Measurements from ENCODE around the gene DHX35. TPM values are rescaled to one million over a fixed set of nuclear protein-coding genes. Genes with fewer than 3 reads are reported as not detected.

DHX35 gene
- total and polyA plus RNA-seq, 2 of the 8 experiments (the other 6 are each of a cell fraction or from before 2014, with no cell fraction given), result 21.9 to 27.7 TPM

- H3K18ac ChIP-seq (ENCODE audit: extremely low read depth, low read length), result no peak overlapping the region
- WGBS, 2 experiments (ENCODE audit: extremely low coverage in 1 of 2, insufficient coverage in 1 of 2, insufficient read length in 1 of 2, insufficient replicate concordance in 2 of 2, low coverage in 1 of 2, low lambda C conversion rate in 2 of 2, missing lambda C conversion rate in 1 of 2), result 98% methylated on average over 5 of the region's 5 CpGs; no CpG with 5 or more reads in 1 of the 2 experiments
- no peak overlapping the region for H3K56ac ChIP-seq (replicated peaks; ENCODE audit: insufficient read length, low read depth, low read length)
- no peak overlapping the region for H3K4me3 ChIP-seq (ENCODE audit: extremely low read depth in 1 of 4, insufficient read depth in 2 of 4, low read depth in 3 of 4, low read length in 4 of 4)
- no peak overlapping the region for H2BK5ac ChIP-seq (ENCODE audit: low read depth, low read length)
- ChIA-PET CTCF (ENCODE audit: partially characterized antibody) (interaction anchor here (1.0 to 1.5 kb wide), 6 partner anchors 8 to 26 kb away, joined by 3 to 4 read pairs (median 4); partner anchors contain the start of genes DHX35 and FAM83D), POLR2A (ENCODE audit: partially characterized antibody) (interaction anchor here (1.1 to 7.9 kb wide), 2 partner anchors 8 to 18 kb away, joined by 3 to 57 read pairs; partner anchors contain the start of gene FAM83D)
- H3K27me3 ChIP-seq (replicated peaks in 1 of 4; ENCODE audit: control insufficient read depth in 3 of 4, extremely low read depth in 1 of 4, insufficient read depth in 3 of 4, low read length in 3 of 4), result no peaks in the 10 kb centered on the region
- H4K20me1 ChIP-seq (replicated peaks in 1 of 2; ENCODE audit: control insufficient read depth in 1 of 2, insufficient read depth in 2 of 2, low read length in 2 of 2), result peaks cover 24 to 34% of the 10 kb centered on the region in 2 experiments
- DNase-seq (ENCODE audit: low read depth in 1 of 2, low spot score in 2 of 2), result no peak
- no peak overlapping the region for H2AFZ ChIP-seq (ENCODE audit: low read length)
- H4K5ac ChIP-seq (ENCODE audit: insufficient read length, low read depth, low read length), result no peak overlapping the region
- H2BK120ac ChIP-seq (replicated peaks; ENCODE audit: low read depth, low read length), result no peak overlapping the region
- H3K4ac ChIP-seq (replicated peaks; ENCODE audit: insufficient read length, low read depth, low read length), result no peak overlapping the region
- no peaks in the 10 kb centered on the region for H3K23me2 ChIP-seq (ENCODE audit: low read depth, low read length)
- H4K8ac ChIP-seq (ENCODE audit: extremely low read depth, insufficient read depth, low read length), result no peak overlapping the region
- H2AK5ac ChIP-seq (ENCODE audit: low read depth, low read length), result no peak overlapping the region
- no peak overlapping the region for H3K9ac ChIP-seq (replicated peaks in 1 of 4; ENCODE audit: extremely low read depth in 1 of 4, low read depth in 3 of 4, low read length in 3 of 4)
- H2BK12ac ChIP-seq (ENCODE audit: low read depth, low read length), result no peak overlapping the region
- peaks cover 0 to 6% (median 2%) of the 10 kb centered on the region in 4 experiments; a peak in 4 of 7 replicates for H3K4me1 ChIP-seq (replicated peaks in 1 of 4; ENCODE audit: control insufficient read depth in 3 of 4, insufficient read depth in 4 of 4, low read length in 3 of 4)
- no peak overlapping the region for H3K27ac ChIP-seq (ENCODE audit: low read depth, low read length)
- H3K79me1 ChIP-seq (ENCODE audit: low read depth, low read length), result peaks cover 36% of the 10 kb centered on the region
- no peak overlapping the region for H3K14ac ChIP-seq (ENCODE audit: insufficient read length)
- FAIRE-seq, result no peak
- H3K79me2 ChIP-seq (ENCODE audit: control insufficient read depth in 1 of 2, insufficient read depth in 2 of 2, low read length in 2 of 2), result peaks cover 37 to 99% of the 10 kb centered on the region in 2 experiments
- H2BK20ac ChIP-seq (ENCODE audit: low read length), result no peak overlapping the region
- no peak overlapping the region for H4K91ac ChIP-seq (replicated peaks; ENCODE audit: insufficient read length, low read length)
- H3K4me2 ChIP-seq (ENCODE audit: insufficient read depth in 1 of 2, low read depth in 2 of 2, low read length in 2 of 2), result no peak overlapping the region
- H3K36me3 ChIP-seq (ENCODE audit: control insufficient read depth in 2 of 4, insufficient read depth in 4 of 4, low read length in 3 of 4), result peaks cover 2 to 20% (median 6%) of the 10 kb centered on the region in 4 experiments; a peak in 4 of 8 replicates
- no peaks in the 10 kb centered on the region for H3K9me3 ChIP-seq (ENCODE audit: insufficient read depth in 2 of 2, low read depth in 1 of 2, low read length in 1 of 2)
- no peak overlapping the region for H3K23ac ChIP-seq (ENCODE audit: insufficient read length)
- H2BK15ac ChIP-seq (ENCODE audit: low read length), result no peak overlapping the region
- TF ChIP-seq KDM5A (IDR thresholded peaks at IDR 0.05; ENCODE audit: low read length), result no peak
- TF ChIP-seq NRF1 (IDR thresholded peaks at IDR 0.05; ENCODE audit: low read depth, low read length), result no peak
- TF ChIP-seq SIX5 (IDR thresholded peaks at IDR 0.05; ENCODE audit: low read depth, low read length), result no peak
- TF ChIP-seq JUND (IDR thresholded peaks at IDR 0.05; ENCODE audit: low read length), result no peak
- TF ChIP-seq, protein P1, sequence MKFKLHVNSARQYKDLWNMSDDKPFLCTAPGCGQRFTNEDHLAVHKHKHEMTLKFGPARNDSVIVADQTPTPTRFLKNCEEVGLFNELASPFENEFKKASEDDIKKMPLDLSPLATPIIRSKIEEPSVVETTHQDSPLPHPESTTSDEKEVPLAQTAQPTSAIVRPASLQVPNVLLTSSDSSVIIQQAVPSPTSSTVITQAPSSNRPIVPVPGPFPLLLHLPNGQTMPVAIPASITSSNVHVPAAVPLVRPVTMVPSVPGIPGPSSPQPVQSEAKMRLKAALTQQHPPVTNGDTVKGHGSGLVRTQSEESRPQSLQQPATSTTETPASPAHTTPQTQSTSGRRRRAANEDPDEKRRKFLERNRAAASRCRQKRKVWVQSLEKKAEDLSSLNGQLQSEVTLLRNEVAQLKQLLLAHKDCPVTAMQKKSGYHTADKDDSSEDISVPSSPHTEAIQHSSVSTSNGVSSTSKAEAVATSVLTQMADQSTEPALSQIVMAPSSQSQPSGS (IDR thresholded peaks at IDR 0.05; ENCODE audit: low read length), result no peak
- no peak for TF ChIP-seq GTF2F1 (IDR thresholded peaks at IDR 0.05; ENCODE audit: borderline replicate concordance, low read depth, low read length)
- no peak for TF ChIP-seq SUZ12 (IDR thresholded peaks at IDR 0.05; ENCODE audit: low read length)
- no peak for TF ChIP-seq SP1 (IDR thresholded peaks at IDR 0.05; ENCODE audit: low read depth, low read length)
Observed at GRCh38 chr20:38935967-38936407, 26.2 kb upstream of the DHX35 start.
